Measurements from ENCODE around the gene XXYLT1.

XXYLT1 gene

DNA sequence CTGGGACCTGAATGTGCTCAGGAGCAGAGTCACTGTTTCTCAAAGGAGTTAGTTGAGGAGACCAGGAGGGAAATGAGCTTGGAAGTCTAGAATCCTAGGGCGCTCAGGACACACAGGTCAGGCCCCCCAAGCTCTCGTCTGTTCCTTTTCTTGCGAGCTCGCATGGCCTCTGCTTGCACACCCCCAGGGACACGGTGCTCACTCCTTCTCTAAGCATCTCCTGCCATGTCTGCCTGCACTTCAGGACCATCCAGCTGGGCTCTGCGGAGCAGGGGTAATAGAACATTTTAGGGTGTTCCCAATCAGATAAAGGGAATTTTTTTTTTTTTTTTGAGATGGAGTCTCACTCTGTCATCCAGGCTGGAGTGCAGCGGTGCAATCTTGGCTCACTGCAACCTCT is 213.2 kb downstream of the XXYLT1 start:
- ChIA-PET CTCF (interaction anchor here (0.6 kb wide), 2 partner anchors 372 to 556 kb away, joined by 3 to 4 read pairs; partner anchors contain the start of gene FAM43A), POLR2A (interaction anchor here (0.7 kb wide), 1 partner anchor 1473 kb away, joined by 6 read pairs; no protein-coding TSS in a partner anchor)
- Histone ChIP-seq H3K27ac (ENCODE audit: extremely low read depth, low read depth, low read length) (no peak overlapping the region), H3K36me3 (ENCODE audit: control insufficient read depth in 2 of 2, insufficient read depth in 1 of 2, low read length in 2 of 2) (no peaks in the 10 kb centered on the region), H3K4me1 (ENCODE audit: control insufficient read depth, insufficient read depth, low read length) (no peaks in the 10 kb centered on the region), H3K9me3 (ENCODE audit: control insufficient read depth, insufficient read depth, low read depth, low read length) (no peaks in the 10 kb centered on the region), H3K4me3 (ENCODE audit: low read depth, low read length) (no peak overlapping the region)
- no peak for TF ChIP-seq ZNF26 (tag by site-specific recombination; IDR thresholded peaks at IDR 0.05)
- TF ChIP-seq IKZF3 (tag by site-specific recombination; IDR thresholded peaks at IDR 0.05) = no peak
- no peak for TF ChIP-seq GFI1B (tag by site-specific recombination; IDR thresholded peaks at IDR 0.05)
- no peak for TF ChIP-seq AEBP2 (tag by site-specific recombination; IDR thresholded peaks at IDR 0.05; ENCODE audit: borderline replicate concordance)
- no peak for TF ChIP-seq OVOL3 (tag by site-specific recombination; IDR thresholded peaks at IDR 0.05)
- no peak for TF ChIP-seq ZSCAN23 (tag by site-specific recombination; IDR thresholded peaks at IDR 0.05)
- no peak for TF ChIP-seq ZNF571 (tag by site-specific recombination; IDR thresholded peaks at IDR 0.05)

GRCh38 chr3:195056506-195056905 is 214.5 kb downstream of the XXYLT1 start:
- ChIA-PET CTCF (interaction anchor here (0.7 to 0.9 kb wide), 2 partner anchors 13 to 296 kb away, joined by 3 to 6 read pairs; no protein-coding TSS in a partner anchor), POLR2A (no interaction called here)
- Histone ChIP-seq H3K27ac (ENCODE audit: extremely low read depth, low read depth, low read length) (no peak overlapping the region), H3K4me1 (ENCODE audit: control insufficient read depth, insufficient read depth, low read length) (no peaks in the 10 kb centered on the region), H3K4me3 (ENCODE audit: low read depth, low read length) (no peak overlapping the region), H3K9me3 (ENCODE audit: control insufficient read depth, insufficient read depth, low read depth, low read length) (no peaks in the 10 kb centered on the region), H3K36me3 (ENCODE audit: control insufficient read depth in 2 of 2, insufficient read depth in 1 of 2, low read length in 2 of 2) (no peaks in the 10 kb centered on the region)
- TF ChIP-seq ZNF133 (tag by site-specific recombination; IDR thresholded peaks at IDR 0.05) (no peak), ZIC2 (tag by site-specific recombination; IDR thresholded peaks at IDR 0.05) (peak; percentile 51)

GRCh38 chr3:195054311-195054710 is 216.6 kb downstream of the XXYLT1 start:
- Histone ChIP-seq H3K4me1 (ENCODE audit: control insufficient read depth, insufficient read depth, low read length) (no peaks in the 10 kb centered on the region), H3K4me3 (ENCODE audit: low read depth, low read length) (no peak overlapping the region), H3K9me3 (ENCODE audit: control insufficient read depth, insufficient read depth, low read depth, low read length) (no peaks in the 10 kb centered on the region), H3K27ac (ENCODE audit: extremely low read depth, low read depth, low read length) (no peak overlapping the region), H3K36me3 (ENCODE audit: control insufficient read depth in 2 of 2, insufficient read depth in 1 of 2, low read length in 2 of 2) (no peaks in the 10 kb centered on the region)
- no peak for TF ChIP-seq ZNF433 (tag by site-specific recombination; IDR thresholded peaks at IDR 0.05; ENCODE audit: low read depth)
- TF ChIP-seq REPIN1 (tag by site-specific recombination; IDR thresholded peaks at IDR 0.05; ENCODE audit: low read depth) = no peak
- TF ChIP-seq ZNF785 (tag by site-specific recombination; IDR thresholded peaks at IDR 0.05) = no peak
- TF ChIP-seq, protein P1, sequence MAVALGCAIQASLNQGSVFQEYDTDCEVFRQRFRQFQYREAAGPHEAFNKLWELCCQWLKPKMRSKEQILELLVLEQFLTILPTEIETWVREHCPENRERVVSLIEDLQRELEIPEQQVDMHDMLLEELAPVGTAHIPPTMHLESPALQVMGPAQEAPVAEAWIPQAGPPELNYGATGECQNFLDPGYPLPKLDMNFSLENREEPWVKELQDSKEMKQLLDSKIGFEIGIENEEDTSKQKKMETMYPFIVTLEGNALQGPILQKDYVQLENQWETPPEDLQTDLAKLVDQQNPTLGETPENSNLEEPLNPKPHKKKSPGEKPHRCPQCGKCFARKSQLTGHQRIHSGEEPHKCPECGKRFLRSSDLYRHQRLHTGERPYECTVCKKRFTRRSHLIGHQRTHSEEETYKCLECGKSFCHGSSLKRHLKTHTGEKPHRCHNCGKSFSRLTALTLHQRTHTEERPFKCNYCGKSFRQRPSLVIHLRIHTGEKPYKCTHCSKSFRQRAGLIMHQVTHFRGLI (tag by site-specific recombination; IDR thresholded peaks at IDR 0.05) = no peak
- TF ChIP-seq, protein P2, sequence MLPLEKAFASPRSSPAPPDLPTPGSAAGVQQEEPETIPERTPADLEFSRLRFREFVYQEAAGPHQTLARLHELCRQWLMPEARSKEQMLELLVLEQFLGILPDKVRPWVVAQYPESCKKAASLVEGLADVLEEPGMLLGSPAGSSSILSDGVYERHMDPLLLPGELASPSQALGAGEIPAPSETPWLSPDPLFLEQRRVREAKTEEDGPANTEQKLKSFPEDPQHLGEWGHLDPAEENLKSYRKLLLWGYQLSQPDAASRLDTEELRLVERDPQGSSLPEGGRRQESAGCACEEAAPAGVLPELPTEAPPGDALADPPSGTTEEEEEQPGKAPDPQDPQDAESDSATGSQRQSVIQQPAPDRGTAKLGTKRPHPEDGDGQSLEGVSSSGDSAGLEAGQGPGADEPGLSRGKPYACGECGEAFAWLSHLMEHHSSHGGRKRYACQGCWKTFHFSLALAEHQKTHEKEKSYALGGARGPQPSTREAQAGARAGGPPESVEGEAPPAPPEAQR (tag by site-specific recombination; IDR thresholded peaks at IDR 0.05) = no peak
- TF ChIP-seq, protein P3, sequence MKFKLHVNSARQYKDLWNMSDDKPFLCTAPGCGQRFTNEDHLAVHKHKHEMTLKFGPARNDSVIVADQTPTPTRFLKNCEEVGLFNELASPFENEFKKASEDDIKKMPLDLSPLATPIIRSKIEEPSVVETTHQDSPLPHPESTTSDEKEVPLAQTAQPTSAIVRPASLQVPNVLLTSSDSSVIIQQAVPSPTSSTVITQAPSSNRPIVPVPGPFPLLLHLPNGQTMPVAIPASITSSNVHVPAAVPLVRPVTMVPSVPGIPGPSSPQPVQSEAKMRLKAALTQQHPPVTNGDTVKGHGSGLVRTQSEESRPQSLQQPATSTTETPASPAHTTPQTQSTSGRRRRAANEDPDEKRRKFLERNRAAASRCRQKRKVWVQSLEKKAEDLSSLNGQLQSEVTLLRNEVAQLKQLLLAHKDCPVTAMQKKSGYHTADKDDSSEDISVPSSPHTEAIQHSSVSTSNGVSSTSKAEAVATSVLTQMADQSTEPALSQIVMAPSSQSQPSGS (tag by site-specific recombination; IDR thresholded peaks at IDR 0.05; ENCODE audit: low read depth) = no peak
- no peak for TF ChIP-seq KLF16 (tag by site-specific recombination; IDR thresholded peaks at IDR 0.05)
- no peak for TF ChIP-seq ZNF174 (tag by site-specific recombination; IDR thresholded peaks at IDR 0.05)
- ChIA-PET POLR2A (interaction anchor here (0.6 kb wide), 1 partner anchor 8 kb away, joined by 7 read pairs; no protein-coding TSS in a partner anchor), CTCF (no interaction called here)

All from HEK293 (cell line).